HG03354 (cell line): ENCODE data around the gene TACR1.

Experiments used
- ATAC-seq: cut with Tn5 transposase; IDR thresholded peaks from one replicate; pipeline ENCODE4 v1.9.1; 2021; ENCODE audit warnings: mild to moderate bottlenecking; ENCODE audit not compliant: unreplicated experiment, poor library complexity, severe bottlenecking

TACR1 gene

DNA sequence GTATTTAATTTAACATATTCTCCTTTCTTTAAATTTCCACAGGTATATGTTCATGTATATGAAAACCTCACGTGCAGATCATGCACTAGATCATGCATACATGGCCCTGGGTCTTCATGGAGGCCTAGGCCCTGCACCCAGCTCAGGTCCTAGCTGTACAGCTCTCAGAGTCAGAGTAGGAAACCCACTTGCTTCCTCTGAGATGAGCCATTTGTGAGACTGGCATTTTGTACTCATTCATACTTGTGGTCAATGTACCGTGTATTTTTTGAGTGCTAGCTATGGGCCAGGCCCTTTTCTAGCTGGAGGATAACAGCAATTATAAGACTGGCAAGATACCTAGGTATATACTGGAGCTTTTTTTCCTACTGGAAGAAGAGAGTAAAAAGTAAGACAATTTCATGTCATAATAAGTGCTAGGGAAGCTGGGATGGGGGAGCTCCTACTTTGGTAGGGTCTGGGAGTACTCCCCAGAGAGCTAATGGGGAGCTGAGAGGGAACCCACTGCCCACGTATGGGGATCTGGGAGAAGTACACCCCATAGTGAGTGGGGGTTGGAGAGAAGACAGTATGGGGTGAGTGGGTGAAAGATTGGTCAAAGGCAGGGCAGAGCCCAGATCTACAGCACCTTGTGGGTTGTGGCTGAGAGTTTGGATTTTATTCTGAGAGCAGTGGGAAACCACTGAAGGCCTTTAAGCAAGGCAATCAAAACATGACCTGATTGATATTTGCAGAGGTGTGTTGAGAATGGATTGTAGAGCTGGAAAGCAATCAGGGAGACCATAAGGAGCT is 168.9 kb downstream of the TACR1 start:
- ATAC-seq = no peak

GRCh38 chr2:75027886-75028285 is 171.4 kb downstream of the TACR1 start:
- no peak for ATAC-seq

GRCh38 chr2:75025633-75026380 is 173.5 kb downstream of the TACR1 start:
- ATAC-seq = no peak

GRCh38 chr2:75025216-75025615 is 174.1 kb downstream of the TACR1 start:
- no peak for ATAC-seq

GRCh38 chr2:75023666-75024455 is 175.5 kb downstream of the TACR1 start:
- ATAC-seq = no peak

DNA sequence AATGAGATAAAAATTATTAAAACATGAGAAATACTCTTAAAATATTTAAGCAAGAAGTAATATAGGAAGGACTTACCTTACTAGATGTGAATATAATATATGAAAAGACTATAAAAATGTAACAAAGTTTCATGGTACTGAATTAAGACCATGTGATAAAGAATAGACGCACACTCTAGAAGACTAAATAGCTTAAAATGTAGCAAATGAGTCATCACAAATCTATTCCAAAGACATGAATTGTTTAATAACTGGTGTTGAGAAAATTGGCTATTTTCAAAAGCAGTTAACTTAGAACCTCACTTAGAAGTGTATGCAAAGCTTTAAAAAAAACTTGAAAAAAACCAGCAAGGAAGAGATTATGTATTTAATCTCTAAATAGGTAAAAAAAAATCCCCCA is 176.8 kb downstream of the TACR1 start:
- ATAC-seq = no peak

- ATAC-seq = no peak
These were observed 177.6 kb downstream of the TACR1 start for GRCh38 chr2:75021672-75022071.

DNA sequence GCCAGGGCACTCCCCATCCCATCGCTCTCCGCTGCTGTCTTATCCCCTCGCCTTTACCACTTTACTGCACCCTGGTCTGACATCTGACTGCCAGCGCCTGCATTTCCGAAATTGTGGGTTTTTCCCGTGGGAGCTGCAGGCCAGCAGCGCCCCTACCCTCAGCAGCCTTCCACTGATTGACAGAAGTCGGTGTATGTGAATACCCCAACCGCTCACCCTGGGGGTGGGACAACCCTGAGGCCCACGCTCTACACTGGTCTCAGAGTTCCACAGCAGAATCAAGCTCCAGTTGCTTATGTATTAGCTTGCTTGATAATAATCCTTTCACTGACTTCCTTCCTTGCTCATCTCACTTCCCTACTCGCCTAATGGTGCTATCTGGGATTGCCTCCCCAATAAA is 178.8 kb downstream of the TACR1 start:
- no peak for ATAC-seq

DNA sequence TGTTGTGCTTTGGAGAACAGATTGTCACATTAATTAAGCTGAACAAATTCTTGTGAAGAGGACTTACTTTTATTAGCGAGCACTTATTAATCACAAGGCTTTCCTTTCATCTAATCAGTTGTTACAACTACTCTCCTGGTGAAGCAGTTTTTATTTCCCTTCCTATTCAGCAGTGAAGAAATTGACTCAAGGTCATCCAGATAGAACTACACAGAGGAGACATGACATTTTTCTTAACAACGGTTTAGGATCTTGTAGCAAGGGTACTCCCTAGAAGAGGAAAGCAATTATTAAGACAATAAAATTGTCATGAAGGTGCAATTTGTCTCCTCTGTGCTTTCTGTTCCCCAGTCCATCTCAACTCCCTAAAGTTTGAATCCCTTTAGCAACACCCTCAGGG is 179.5 kb downstream of the TACR1 start:
- no peak for ATAC-seq

DNA sequence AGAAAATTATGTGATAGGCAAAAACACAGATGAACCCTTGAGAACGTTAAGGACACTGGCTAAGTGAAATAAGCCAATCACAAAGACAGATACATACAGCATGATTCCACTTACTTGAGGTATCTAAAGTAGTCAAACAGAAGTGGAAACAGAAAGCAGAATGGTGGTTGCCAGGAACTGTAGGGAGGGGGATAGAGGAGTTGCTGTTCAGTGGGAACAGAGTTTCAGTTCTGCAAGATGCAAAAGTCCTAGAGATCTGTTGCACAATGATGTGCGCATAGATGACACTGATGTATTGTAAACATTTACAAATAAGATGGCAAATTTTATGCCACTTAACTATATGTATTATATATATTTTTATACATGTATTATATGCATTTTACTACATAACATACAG is 181.2 kb downstream of the TACR1 start:
- no peak for ATAC-seq

DNA sequence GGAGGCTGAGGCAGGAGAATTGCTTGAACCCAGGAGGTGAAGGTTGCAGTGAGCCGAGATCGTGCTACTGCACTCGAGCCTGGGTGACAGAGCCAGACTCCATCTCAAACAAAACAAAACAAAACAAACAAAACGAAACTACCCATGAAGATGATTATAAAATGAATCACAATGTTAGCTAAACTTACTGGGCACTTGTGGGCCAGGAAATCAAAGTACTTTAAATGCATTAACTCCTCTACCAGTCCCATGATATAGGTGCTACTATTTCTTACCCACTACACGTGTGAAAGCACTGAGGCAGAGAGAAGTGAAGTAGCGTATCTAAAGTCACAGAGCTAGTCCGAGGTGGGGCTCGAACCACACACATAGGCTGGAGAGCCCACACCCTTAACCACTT is 187.2 kb downstream of the TACR1 start:
- no peak for ATAC-seq

DNA sequence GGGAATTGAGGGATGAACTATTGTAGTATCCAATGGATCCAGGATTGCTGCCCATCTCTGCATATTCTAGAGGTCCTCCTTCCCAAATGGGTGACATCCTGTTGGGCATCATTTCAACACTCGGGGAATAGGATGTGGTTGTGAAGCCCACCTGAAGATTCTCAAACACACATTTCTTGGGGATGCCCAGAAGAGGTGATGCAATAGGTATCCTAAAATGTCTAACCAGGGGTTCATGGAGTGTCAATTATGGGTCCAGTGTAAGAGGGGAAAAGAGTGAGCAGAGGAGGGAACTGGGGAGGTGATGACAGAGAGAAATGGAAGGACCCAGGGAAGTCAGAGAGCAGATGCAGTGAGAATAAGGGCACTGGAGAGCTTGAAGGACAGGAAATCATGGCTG is 188.7 kb downstream of the TACR1 start:
- no peak for ATAC-seq

DNA sequence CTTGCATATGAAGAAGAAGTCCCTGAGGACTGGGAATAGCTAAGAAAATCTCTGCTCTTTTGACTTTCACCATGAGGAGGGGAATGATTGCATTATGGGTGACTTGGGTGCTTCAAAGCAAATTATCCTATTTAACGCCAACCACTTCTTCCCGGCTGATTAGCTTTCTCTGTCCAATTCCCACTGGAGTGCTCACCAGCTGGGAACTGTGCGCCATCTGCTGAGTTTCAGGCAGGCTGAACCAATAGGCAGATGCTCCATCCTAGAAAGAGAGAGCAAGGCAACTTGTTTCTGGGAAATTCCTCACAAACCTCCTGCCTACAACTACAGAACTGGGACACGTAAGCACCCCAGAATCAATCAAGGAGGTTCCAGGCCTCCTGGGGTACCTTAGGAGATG is 191.5 kb downstream of the TACR1 start:
- ATAC-seq = no peak

GRCh38 chr2:75007061-75007460 is 192.3 kb downstream of the TACR1 start:
- ATAC-seq = no peak

DNA sequence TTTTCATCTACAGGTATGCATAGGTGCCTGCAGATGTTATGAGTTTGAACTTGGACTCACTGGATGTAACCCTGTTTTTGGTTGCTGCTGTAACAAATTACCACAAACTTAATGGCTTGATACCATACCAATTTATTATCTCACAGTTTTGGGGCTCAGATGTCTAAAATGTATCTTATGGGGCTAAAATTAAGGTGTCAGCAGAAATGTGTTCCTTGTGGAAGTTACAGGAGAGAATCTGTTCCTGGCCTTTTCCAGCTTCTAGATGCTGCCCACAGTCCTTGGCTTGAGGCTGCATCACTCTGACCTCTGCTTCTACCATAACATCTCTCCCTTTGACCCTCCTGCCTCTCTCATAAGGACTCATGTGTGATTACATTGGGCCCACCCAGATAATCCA is 193.3 kb downstream of the TACR1 start:
- ATAC-seq = no peak

- no peak for ATAC-seq
These were observed 195.5 kb downstream of the TACR1 start for GRCh38 chr2:75003773-75004172.

DNA sequence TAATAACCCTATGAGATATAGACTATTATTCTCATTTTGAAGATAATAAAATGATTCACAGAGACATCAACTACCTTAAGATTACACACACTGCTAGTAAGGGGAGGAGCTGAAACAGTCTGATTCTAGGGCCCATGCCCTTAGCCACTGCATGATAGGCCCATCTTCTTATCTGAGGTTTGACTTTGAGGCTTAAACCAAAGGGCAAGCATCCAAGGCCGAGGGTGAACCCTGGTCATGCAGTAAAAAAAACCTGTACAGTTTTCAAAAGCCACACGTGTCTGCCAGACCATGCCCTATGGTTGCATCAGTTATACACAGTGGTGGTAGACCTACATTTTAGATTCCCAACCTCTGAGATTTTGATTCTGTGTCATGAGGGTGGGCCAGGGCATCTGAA is 196.0 kb downstream of the TACR1 start:
- ATAC-seq = no peak

GRCh38 chr2:75002007-75002406 is 197.3 kb downstream of the TACR1 start:
- no peak for ATAC-seq

- ATAC-seq = no peak
These were observed 199.9 kb downstream of the TACR1 start for GRCh38 chr2:74999468-74999867.
